ENCODE results near the gene UGT2B7. TPM values are rescaled to one million over a fixed set of nuclear protein-coding genes. Genes with fewer than 3 reads are reported as not detected.

The UGT2B7 gene
- total and polyA plus RNA-seq, 2 donors, result 0.42 to 3.4 TPM

DNA sequence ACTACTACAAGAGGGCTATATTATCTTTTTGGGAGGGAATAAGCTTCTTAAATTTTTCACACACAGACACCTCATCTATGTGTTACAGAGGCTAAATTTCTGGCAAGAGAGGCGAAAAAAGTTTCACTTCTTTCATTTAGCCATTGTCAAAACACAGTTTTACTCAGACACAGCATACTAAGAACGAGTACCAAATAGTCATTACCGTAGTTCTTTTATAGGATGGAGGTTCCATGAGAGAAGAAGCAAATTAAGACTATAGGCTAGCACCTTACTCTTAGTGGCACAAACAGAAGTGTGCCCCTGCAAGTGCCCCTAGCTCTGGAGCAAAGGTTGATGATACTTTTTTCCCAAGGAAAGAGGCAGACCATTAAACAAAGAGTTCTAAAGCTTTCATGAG, 26.2 kb downstream of the UGT2B7 start:
- DNase-seq (ENCODE audit: low read depth in 6 of 9, low spot score in 9 of 9), result no peak

DNA sequence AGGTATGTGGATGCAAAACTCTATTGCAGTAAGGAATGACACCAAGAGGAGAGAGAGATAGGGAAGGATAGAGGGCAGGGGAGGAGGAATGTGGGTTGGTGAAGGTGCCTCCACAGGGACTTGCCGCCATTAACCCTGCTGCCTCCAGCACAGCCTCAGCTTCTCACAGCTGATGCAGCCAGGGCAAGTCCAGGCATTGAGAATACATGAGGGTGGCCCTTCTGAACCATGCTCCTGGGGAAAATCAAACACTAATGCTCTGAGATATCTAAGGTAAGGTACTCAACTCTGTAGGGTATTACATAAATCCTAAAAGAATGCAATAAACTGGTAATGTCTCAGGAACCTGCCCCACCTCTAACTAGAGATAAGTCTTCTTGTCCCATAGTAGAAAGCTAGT, 28.7 kb downstream of the UGT2B7 start:
- no peaks in the 10 kb centered on the region for H3K36me3 ChIP-seq (ENCODE audit: control insufficient read depth in 2 of 2, insufficient read depth in 2 of 2, low read length in 1 of 2)
- H3K4me1 ChIP-seq (ENCODE audit: control insufficient read depth in 2 of 2, insufficient read depth in 2 of 2, low read length in 2 of 2), result no peaks in the 10 kb centered on the region
- no peaks in the 10 kb centered on the region for H3K27me3 ChIP-seq (ENCODE audit: control insufficient read depth in 2 of 2, insufficient read depth in 1 of 2, low read length in 1 of 2)
- no peak for DNase-seq (ENCODE audit: low read depth in 6 of 9, low spot score in 9 of 9)
- no peak overlapping the region for H3K4me3 ChIP-seq (ENCODE audit: low read length in 2 of 2)
- H3K9me3 ChIP-seq (ENCODE audit: control insufficient read depth in 2 of 2, insufficient read depth in 1 of 2, low read length in 1 of 2), result no peaks in the 10 kb centered on the region
- H3K27ac ChIP-seq (ENCODE audit: low read depth in 1 of 2, low read length in 1 of 2), result no peak overlapping the region
- WGBS, result 100% methylated on average over 1 of the region's 1 CpG

More for the DNA sequence above, 26.2 kb downstream of the UGT2B7 start:
- 59% methylated on average over 3 of the region's 3 CpGs for WGBS
- H3K4me1 ChIP-seq (ENCODE audit: control insufficient read depth in 2 of 2, insufficient read depth in 2 of 2, low read length in 2 of 2), result no peaks in the 10 kb centered on the region
- H3K9me3 ChIP-seq (ENCODE audit: control insufficient read depth in 2 of 2, insufficient read depth in 1 of 2, low read length in 1 of 2), result no peaks in the 10 kb centered on the region
- no peaks in the 10 kb centered on the region for H3K27me3 ChIP-seq (ENCODE audit: control insufficient read depth in 2 of 2, insufficient read depth in 1 of 2, low read length in 1 of 2)
- H3K36me3 ChIP-seq (ENCODE audit: control insufficient read depth in 2 of 2, insufficient read depth in 2 of 2, low read length in 1 of 2), result no peaks in the 10 kb centered on the region
- no peak overlapping the region for H3K4me3 ChIP-seq (ENCODE audit: low read length in 2 of 2)
- no peak overlapping the region for H3K27ac ChIP-seq (ENCODE audit: low read depth in 1 of 2, low read length in 1 of 2)

GRCh38 chr4:69126024-69126423, 29.8 kb downstream of the UGT2B7 start:
- H3K27ac ChIP-seq (ENCODE audit: low read depth in 1 of 2, low read length in 1 of 2), result no peak overlapping the region
- H3K36me3 ChIP-seq (ENCODE audit: control insufficient read depth in 2 of 2, insufficient read depth in 2 of 2, low read length in 1 of 2), result no peaks in the 10 kb centered on the region
- no peaks in the 10 kb centered on the region for H3K4me1 ChIP-seq (ENCODE audit: control insufficient read depth in 2 of 2, insufficient read depth in 2 of 2, low read length in 2 of 2)
- no peak for DNase-seq (ENCODE audit: low read depth in 6 of 9, low spot score in 9 of 9)
- no peaks in the 10 kb centered on the region for H3K9me3 ChIP-seq (ENCODE audit: control insufficient read depth in 2 of 2, insufficient read depth in 1 of 2, low read length in 1 of 2)
- H3K27me3 ChIP-seq (ENCODE audit: control insufficient read depth in 2 of 2, insufficient read depth in 1 of 2, low read length in 1 of 2), result no peaks in the 10 kb centered on the region
- no peak overlapping the region for H3K4me3 ChIP-seq (ENCODE audit: low read length in 2 of 2)

DNA sequence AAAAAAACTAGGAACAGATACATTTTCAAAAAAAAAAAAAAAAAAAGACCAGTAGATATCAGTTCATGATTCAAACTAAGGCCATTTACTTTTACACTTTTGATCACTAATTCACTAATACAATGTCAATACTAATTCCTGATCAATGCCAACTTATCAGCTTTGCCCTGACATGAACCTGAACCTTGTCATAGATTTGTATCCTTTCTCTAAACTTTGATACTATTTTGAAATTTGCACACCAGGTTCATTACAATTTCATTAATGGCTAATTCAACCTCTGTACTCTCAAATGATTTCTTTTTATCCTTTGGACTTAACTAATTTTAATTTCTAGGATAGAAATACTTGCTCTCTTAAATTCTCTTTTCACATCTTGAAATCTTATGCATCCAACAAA, 37.7 kb downstream of the UGT2B7 start:
- no peak overlapping the region for H3K4me3 ChIP-seq (ENCODE audit: low read length in 2 of 2)

DNA sequence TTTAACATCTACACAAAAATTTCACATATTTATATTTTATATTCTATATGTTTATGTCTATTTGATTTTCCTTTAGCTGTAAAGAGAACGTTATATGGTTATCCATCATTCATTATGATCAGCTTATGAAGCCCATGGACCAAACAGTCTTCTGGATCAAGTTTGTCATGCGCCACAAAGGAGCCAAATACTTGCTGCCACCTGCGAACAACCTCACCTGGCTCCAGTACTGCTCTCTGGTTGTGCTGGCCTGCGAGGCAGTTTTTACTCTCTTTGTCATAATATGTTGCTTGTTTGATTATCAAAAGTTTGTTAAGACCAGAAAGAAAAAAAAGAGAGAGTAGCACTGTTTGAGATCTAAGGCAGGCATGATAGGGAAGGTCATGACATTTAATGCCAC, 38.2 kb downstream of the UGT2B7 start:
- no peak overlapping the region for H3K4me3 ChIP-seq (ENCODE audit: low read length in 2 of 2)
- no peak overlapping the region for H3K27ac ChIP-seq (ENCODE audit: low read depth in 1 of 2, low read length in 1 of 2)
- WGBS, result 89% methylated on average over 4 of the region's 4 CpGs
- H3K9me3 ChIP-seq (ENCODE audit: control insufficient read depth in 2 of 2, insufficient read depth in 1 of 2, low read length in 1 of 2), result no peaks in the 10 kb centered on the region
- no peaks in the 10 kb centered on the region for H3K27me3 ChIP-seq (ENCODE audit: control insufficient read depth in 2 of 2, insufficient read depth in 1 of 2, low read length in 1 of 2)
- DNase-seq (ENCODE audit: low read depth in 6 of 9, low spot score in 9 of 9), result no peak
- H3K36me3 ChIP-seq (ENCODE audit: control insufficient read depth in 2 of 2, insufficient read depth in 2 of 2, low read length in 1 of 2), result no peaks in the 10 kb centered on the region
- H3K4me1 ChIP-seq (ENCODE audit: control insufficient read depth in 2 of 2, insufficient read depth in 2 of 2, low read length in 2 of 2), result no peaks in the 10 kb centered on the region

More for the DNA sequence above, 37.7 kb downstream of the UGT2B7 start:
- Histone ChIP-seq H3K27ac (ENCODE audit: low read depth in 1 of 2, low read length in 1 of 2) (no peak overlapping the region), H3K4me1 (ENCODE audit: control insufficient read depth in 2 of 2, insufficient read depth in 2 of 2, low read length in 2 of 2) (no peaks in the 10 kb centered on the region), H3K27me3 (ENCODE audit: control insufficient read depth in 2 of 2, insufficient read depth in 1 of 2, low read length in 1 of 2) (no peaks in the 10 kb centered on the region), H3K9me3 (ENCODE audit: control insufficient read depth in 2 of 2, insufficient read depth in 1 of 2, low read length in 1 of 2) (no peaks in the 10 kb centered on the region), H3K36me3 (ENCODE audit: control insufficient read depth in 2 of 2, insufficient read depth in 2 of 2, low read length in 1 of 2) (no peaks in the 10 kb centered on the region)
- no peak for DNase-seq (ENCODE audit: low read depth in 6 of 9, low spot score in 9 of 9)

- H3K36me3 ChIP-seq (ENCODE audit: control insufficient read depth in 2 of 2, insufficient read depth in 2 of 2, low read length in 1 of 2), result no peaks in the 10 kb centered on the region
- 98% methylated on average over 2 of the region's 2 CpGs for WGBS
Measured at GRCh38 chr4:69141320-69141719, 45.0 kb downstream of the UGT2B7 start.

GRCh38 chr4:69147334-69147733, 51.1 kb downstream of the UGT2B7 start:
- WGBS, result 83% methylated on average over 4 of the region's 4 CpGs
- Histone ChIP-seq H3K4me3 (ENCODE audit: low read length in 2 of 2) (no peak overlapping the region), H3K27ac (ENCODE audit: low read depth in 1 of 2, low read length in 1 of 2) (no peak overlapping the region), H3K27me3 (ENCODE audit: control insufficient read depth in 2 of 2, insufficient read depth in 1 of 2, low read length in 1 of 2) (no peaks in the 10 kb centered on the region), H3K36me3 (ENCODE audit: control insufficient read depth in 2 of 2, insufficient read depth in 2 of 2, low read length in 1 of 2) (no peaks in the 10 kb centered on the region), H3K9me3 (ENCODE audit: control insufficient read depth in 2 of 2, insufficient read depth in 1 of 2, low read length in 1 of 2) (no peaks in the 10 kb centered on the region), H3K4me1 (ENCODE audit: control insufficient read depth in 2 of 2, insufficient read depth in 2 of 2, low read length in 2 of 2) (no peaks in the 10 kb centered on the region)
- DNase-seq (ENCODE audit: low read depth in 6 of 9, low spot score in 9 of 9), result no peak

More at GRCh38 chr4:69141320-69141719, 45.0 kb downstream of the UGT2B7 start:
- H3K27ac ChIP-seq (ENCODE audit: low read depth in 1 of 2, low read length in 1 of 2), result no peak overlapping the region
- DNase-seq (ENCODE audit: low read depth in 6 of 9, low spot score in 9 of 9), result no peak
- H3K27me3 ChIP-seq (ENCODE audit: control insufficient read depth in 2 of 2, insufficient read depth in 1 of 2, low read length in 1 of 2), result no peaks in the 10 kb centered on the region
- no peaks in the 10 kb centered on the region for H3K4me1 ChIP-seq (ENCODE audit: control insufficient read depth in 2 of 2, insufficient read depth in 2 of 2, low read length in 2 of 2)
- H3K9me3 ChIP-seq (ENCODE audit: control insufficient read depth in 2 of 2, insufficient read depth in 1 of 2, low read length in 1 of 2), result no peaks in the 10 kb centered on the region
- H3K4me3 ChIP-seq (ENCODE audit: low read length in 2 of 2), result no peak overlapping the region

- Histone ChIP-seq H3K4me3 (ENCODE audit: low read length in 2 of 2) (no peak overlapping the region), H3K9me3 (ENCODE audit: control insufficient read depth in 2 of 2, insufficient read depth in 1 of 2, low read length in 1 of 2) (no peaks in the 10 kb centered on the region), H3K4me1 (ENCODE audit: control insufficient read depth in 2 of 2, insufficient read depth in 2 of 2, low read length in 2 of 2) (no peaks in the 10 kb centered on the region), H3K27ac (ENCODE audit: low read depth in 1 of 2, low read length in 1 of 2) (no peak overlapping the region), H3K36me3 (ENCODE audit: control insufficient read depth in 2 of 2, insufficient read depth in 2 of 2, low read length in 1 of 2) (no peaks in the 10 kb centered on the region), H3K27me3 (ENCODE audit: control insufficient read depth in 2 of 2, insufficient read depth in 1 of 2, low read length in 1 of 2) (no peaks in the 10 kb centered on the region)
- DNase-seq (ENCODE audit: low read depth in 6 of 9, low spot score in 9 of 9), result no peak
- 93% methylated on average over 4 of the region's 4 CpGs for WGBS
Measured at GRCh38 chr4:69154021-69154420, 57.7 kb downstream of the UGT2B7 start.

- WGBS, result 95% methylated on average over 2 of the region's 2 CpGs
- DNase-seq (ENCODE audit: low read depth in 6 of 9, low spot score in 9 of 9), result no peak
- H3K9me3 ChIP-seq (ENCODE audit: control insufficient read depth in 2 of 2, insufficient read depth in 1 of 2, low read length in 1 of 2), result no peaks in the 10 kb centered on the region
- no peak overlapping the region for H3K27ac ChIP-seq (ENCODE audit: low read depth in 1 of 2, low read length in 1 of 2)
- H3K36me3 ChIP-seq (ENCODE audit: control insufficient read depth in 2 of 2, insufficient read depth in 2 of 2, low read length in 1 of 2), result no peaks in the 10 kb centered on the region
- H3K27me3 ChIP-seq (ENCODE audit: control insufficient read depth in 2 of 2, insufficient read depth in 1 of 2, low read length in 1 of 2), result no peaks in the 10 kb centered on the region
- H3K4me1 ChIP-seq (ENCODE audit: control insufficient read depth in 2 of 2, insufficient read depth in 2 of 2, low read length in 2 of 2), result no peaks in the 10 kb centered on the region
- H3K4me3 ChIP-seq (ENCODE audit: low read length in 2 of 2), result no peak overlapping the region
Measured at GRCh38 chr4:69156913-69157312, 60.6 kb downstream of the UGT2B7 start.
